HG02943 (cell line): ENCODE data around the gene PRKAG2.

ENCODE experiments used
- ATAC-seq: cut with Tn5 transposase; IDR thresholded peaks from one replicate; pipeline ENCODE4 v1.9.1; 2021; ENCODE audit warnings: mild to moderate bottlenecking, low read depth, moderate library complexity; ENCODE audit not compliant: unreplicated experiment

Gene PRKAG2

GRCh38 chr7:151901828-151902227, 24.9 kb upstream of the PRKAG2 start:
- ATAC-seq, result no peak

DNA sequence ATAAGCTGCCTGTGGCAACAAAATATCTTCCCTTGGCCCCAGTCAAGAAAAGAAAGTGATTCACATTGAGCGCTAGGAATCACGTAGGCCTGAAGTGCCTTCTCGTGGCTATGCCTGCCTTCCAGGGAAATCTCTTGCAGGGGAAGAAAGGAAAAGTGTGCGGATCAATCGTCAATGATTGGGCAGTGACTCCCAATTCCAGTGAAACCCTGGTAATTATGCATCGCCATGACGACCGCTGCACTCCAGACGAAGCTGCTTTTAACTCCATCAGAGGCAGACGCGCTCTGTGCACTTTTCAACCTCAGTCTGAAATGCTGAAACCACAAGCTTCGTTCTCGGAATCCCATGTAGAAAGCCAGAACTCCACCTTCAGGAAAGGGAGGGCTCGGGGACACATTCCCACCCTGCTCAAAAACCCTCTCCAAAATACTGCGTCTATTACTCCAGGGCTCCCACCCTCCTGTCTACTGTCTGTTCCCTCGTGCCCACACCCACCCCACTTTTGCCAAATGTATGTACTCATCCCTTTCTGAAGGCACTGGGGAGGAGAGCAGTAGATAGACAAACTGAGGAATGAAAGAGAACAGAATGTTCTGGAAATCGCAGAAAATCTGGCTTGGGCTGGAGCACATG, 24.2 kb upstream of the PRKAG2 start:
- ATAC-seq, result no peak

- ATAC-seq, result no peak
Measured at GRCh38 chr7:151900591-151900985, 23.7 kb upstream of the PRKAG2 start.

GRCh38 chr7:151899513-151900360, 22.8 kb upstream of the PRKAG2 start:
- ATAC-seq, result no peak

DNA sequence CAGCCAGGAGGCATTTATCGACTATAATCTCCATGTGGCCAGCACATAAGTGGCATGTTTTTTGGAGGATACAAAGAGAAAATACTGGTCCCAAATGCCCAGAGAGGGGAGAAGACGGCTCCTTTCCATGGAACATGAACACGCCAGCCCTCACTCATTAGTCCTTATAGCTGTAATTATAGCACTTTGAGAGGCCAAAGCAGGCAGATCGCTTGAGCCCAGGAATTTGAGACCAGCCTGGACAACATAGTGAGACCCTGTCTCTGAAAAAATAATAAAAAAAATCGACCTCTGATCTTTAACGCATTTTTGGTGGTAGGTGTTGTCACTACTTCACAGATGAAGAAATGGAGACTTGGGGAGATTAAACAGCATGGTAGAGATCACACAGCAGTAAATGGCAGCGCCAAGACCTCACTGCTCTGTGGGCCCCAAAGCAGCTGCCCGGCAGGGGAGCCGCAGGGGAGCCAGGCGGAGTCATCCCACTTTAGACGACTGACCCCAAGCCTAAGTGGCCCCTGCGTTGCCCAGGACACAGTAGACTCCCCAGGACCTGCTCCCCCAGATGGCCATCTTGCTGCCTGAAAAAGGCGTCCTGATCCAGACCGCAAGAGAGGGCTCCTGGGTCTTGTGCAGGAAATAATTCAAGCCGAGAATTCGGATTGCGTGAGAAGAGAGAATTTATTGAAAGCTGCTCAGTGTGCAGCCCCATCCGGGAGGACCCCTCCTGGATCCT, 21.2 kb upstream of the PRKAG2 start:
- ATAC-seq, result no peak

DNA sequence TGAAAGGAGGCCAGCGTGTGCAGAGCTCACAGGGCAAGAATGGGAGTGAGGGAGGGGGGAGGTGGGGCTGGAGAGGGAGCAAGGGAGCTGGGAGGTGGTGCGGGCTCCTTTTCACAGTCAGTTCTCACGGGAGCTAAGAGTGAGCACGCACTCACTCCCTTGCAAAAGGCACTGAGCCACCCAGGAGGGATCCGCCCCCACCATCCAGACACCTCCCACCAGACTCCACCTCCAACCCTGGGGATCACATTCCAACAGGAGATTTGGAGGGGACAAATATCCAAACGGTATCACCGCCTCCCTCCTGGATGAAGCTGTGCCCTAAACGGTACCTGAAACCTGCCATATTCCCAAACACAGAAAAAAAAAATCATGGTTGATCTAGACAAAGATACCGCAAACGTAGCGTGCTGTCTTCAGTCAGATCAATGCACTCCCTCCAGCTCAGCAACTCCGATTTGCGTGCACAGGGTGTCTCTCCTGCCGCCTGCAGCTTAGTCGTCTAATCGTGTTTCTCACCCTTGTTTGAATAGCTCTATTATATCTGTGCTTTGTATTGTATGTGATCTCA, 20.3 kb upstream of the PRKAG2 start:
- no peak for ATAC-seq

- ATAC-seq, result no peak
Measured at GRCh38 chr7:151896486-151896885, 19.6 kb upstream of the PRKAG2 start.

DNA sequence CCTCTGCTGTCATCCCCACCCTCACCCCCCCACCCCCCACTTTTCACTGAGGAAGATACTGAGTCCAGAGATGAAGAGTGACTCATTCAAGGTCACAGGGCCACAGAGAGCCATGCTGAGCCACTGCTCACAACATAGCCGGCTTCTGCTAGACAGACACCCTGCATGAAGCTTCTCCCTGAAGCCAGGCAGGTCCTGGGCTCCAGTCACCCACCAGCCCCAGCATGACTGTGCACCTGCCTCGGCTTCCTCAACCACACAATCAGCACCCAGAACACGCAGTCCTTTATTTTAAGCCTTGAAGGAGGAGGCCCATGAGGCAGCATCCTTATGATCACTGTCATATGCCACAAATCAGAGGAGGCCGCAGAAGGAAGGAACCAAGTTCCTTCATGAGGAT, 19.2 kb upstream of the PRKAG2 start:
- no peak for ATAC-seq

- ATAC-seq, result no peak
Measured at GRCh38 chr7:151895631-151896031, 18.7 kb upstream of the PRKAG2 start.

DNA sequence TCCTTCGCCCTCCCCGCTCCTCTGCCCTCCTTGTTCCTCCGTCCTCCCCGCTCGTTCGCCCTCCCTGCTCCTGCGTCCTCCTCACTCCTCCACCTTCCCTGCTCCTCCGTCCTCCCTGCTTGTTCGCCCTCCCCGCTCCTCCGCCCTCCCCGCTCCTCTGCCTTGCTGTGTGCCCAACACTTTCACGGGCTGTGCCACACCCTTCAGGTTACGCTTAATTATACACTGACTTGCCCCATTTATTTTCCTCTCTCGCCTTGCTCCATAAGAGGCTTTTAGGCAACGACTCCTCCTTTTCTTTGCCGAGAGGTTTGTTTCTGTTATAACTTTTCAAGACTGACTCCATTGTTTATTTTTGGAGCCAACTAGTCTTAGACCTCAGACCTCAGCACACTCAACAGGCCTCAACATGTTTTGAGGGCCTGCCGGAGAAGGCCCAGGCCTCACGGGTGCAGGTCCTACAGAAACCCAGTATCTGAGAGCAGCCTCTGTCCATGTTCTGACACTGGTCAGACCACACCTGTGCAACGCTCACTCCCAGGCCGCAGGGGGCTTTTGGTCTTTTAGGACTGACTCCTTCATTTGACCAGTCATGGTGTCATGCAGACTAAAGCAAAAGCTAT, 18.2 kb upstream of the PRKAG2 start:
- ATAC-seq, result no peak

DNA sequence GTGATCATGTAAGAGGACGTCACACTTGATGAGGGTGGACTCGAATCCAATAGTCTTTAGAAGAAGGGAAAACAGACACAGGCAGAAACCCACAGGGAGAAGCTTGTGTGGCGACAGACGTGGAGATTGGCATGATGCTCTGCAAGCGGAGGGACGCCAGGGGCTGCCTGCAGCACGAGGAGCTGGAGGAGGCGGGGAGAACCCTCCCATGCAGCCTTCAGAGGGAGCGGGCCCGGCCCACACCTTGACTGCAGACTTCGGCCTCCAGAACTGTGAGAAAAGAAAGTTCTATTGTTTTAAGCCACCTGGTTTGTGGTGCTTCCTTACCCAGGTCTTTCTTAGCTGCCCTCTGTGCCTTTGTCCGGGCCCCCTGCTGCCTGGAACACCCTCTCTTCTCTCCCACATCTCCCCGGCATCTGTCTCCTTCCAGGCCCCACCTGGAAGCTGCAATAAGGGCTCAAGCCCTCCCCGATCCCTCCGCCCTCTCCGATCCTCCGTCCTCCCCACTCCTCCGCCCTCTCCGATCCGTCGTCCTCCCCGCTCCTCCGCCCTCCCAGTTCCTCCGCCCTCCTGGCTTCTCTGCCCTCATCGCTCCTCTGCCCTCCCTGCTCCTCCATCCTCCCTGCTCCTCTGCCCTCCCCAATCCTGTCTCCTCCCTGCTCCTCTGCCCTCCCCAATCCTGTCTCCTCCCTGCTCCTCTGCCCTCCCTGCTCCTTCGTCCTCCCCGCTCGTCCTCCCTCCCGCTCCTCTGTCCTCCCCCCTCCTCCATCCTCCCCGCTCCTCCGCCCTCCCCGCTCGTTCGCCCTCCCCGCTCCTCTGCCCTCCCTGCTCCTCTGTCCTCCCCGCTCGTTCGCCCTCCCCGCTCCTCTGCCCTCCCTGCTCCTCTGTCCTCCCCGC, 17.4 kb upstream of the PRKAG2 start:
- ATAC-seq, result no peak

DNA sequence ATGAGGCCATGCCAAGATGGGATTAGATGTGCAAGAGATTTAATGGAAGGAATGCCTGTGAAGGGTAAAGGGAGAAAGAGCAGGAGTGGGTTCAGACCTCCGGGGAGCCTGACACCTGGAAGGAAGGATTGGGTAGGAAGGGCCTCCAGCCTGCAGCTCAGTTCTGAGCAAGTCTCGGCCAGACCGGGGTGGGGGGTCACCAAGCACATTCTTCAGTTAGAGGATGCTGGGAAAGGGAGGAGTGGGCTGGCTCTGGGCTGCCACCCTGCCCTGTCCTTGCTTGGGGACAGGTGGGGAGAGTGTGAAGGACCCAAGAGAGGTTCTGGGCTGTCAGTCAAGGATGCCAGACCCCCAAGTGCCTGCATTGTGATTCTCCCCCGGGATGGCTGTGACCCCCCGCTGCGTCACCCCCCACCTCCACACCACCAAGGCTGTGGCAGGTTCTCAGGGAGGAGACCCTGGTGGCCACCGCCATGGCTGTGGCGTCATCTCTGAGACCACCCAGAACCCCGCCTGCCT, 16.5 kb upstream of the PRKAG2 start:
- no peak for ATAC-seq

GRCh38 chr7:151891753-151892152, 14.8 kb upstream of the PRKAG2 start:
- ATAC-seq, result no peak

GRCh38 chr7:151891182-151891581, 14.3 kb upstream of the PRKAG2 start:
- ATAC-seq, result no peak

- ATAC-seq, result no peak
Measured at GRCh38 chr7:151890355-151891004, 13.6 kb upstream of the PRKAG2 start.

GRCh38 chr7:151889406-151890354, 12.8 kb upstream of the PRKAG2 start:
- no peak for ATAC-seq

- no peak for ATAC-seq
Measured at GRCh38 chr7:151888079-151889067, 11.5 kb upstream of the PRKAG2 start.
